Calu3 (cell line): Measurements from ENCODE around the gene MTHFD1. TPM values are rescaled to one million over a fixed set of nuclear protein-coding genes. Genes with fewer than 3 reads are reported as not detected.
A peak's percentile ranks its signal among the peaks of the same experiment; 100 is the strongest.

Experiments
- BruUV-seq: library from RNA; stranded (reverse); fragments of 400-500 nt; replicated peaks from 2 replicates; lab custom pipeline; 2021; lab: Mats Ljungman, UMichigan
- CTCF ChIA-PET: fragments of 300-600 bp; sonication (Branson Sonifier 250); formaldehyde crosslinking; loops from one replicate; lab custom pipeline; 2022; ENCODE audit warnings: antibody characterized with exemption; lab: Charles Lee
- DNase-seq: peaks from one replicate; pipeline ENCODE4 v3.0.0; 2022
- H3K27ac Mint-ChIP-seq: one replicate; pipeline ENCODE4 v1.8.0; 2022; ENCODE audit warnings: mixed read lengths; ENCODE audit not compliant: unreplicated experiment
- H3K27me3 Mint-ChIP-seq: one replicate; pipeline ENCODE4 v1.8.0; 2022; ENCODE audit warnings: mixed read lengths; ENCODE audit not compliant: unreplicated experiment
- H3K36me3 Mint-ChIP-seq: one replicate; pipeline ENCODE4 v1.8.0; 2022; ENCODE audit warnings: mild to moderate bottlenecking, moderate library complexity, mixed read lengths; ENCODE audit not compliant: insufficient read depth, unreplicated experiment
- H3K4me1 Mint-ChIP-seq: one replicate; pipeline ENCODE4 v1.8.0; 2022; ENCODE audit warnings: mild to moderate bottlenecking, low read depth, mixed read lengths; ENCODE audit not compliant: unreplicated experiment
- H3K4me3 Mint-ChIP-seq: one replicate; pipeline ENCODE4 v1.8.0; 2022; ENCODE audit warnings: mild to moderate bottlenecking, low read depth, moderate library complexity, mixed read lengths; ENCODE audit not compliant: unreplicated experiment
- H3K9me3 Mint-ChIP-seq: one replicate; pipeline ENCODE4 v1.8.0; 2022; ENCODE audit warnings: low read depth, mixed read lengths; ENCODE audit not compliant: unreplicated experiment
- intact Hi-C: fragments of 100-400 bp; cut with micrococcal nuclease; formaldehyde crosslinking; loops from one replicate; pipeline ENCODE4 v1.10.0; 2022; ENCODE audit not compliant: unreplicated experiment
- total RNA-seq: library from RNA; stranded (reverse); gene quantifications from 2 replicates; pipeline ENCODE4 v1.2.3, GENCODE V29; 2022
- TF ChIP-seq, protein P1 (sequence below): fragments of 200-600 bp; IDR thresholded peaks from one replicate; pipeline ENCODE4 v1.8.0; 2022; ENCODE audit warnings: antibody characterized with exemption; ENCODE audit not compliant: unreplicated experiment

MTHFD1 gene
- total RNA-seq, 1 experiment from 2014 or later = 164 TPM

DNA sequence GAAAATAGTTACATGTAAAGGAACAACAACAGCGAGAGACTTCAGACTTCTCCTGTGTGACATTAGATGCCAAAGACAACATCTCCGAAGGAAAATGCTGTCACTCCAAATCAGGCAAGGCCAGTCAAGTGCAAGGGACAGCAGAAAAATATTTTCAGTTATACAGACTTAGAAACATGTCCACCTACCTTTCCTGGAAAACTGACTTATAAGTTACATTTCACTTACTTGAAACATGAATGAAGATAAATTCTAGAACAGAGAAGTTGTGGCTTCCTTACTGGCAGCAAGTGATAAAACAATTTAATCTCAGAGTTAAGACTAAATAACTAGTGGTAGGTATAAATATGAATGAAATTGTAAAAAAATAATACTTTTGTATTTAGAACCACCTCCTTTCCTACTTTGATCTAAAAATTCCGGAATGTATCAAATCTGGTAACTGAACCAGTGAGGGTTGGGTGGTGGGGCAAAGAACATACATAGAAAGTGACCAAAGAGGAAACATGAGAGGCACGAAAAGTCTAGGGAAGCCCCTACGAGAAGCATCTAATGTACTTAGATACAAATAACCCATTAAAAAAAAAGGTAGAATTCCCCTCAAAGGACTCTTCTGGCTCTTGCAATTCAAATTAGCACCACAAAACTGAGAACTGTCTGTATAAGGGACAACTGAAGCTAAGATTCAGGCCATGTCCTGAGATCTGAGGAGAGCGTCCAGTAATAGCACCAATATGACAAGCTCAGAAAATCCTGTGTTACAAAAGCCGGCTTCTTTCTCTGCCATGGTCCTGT is 21.2 kb downstream of the MTHFD1 start:
- DNase-seq = no peak
- Mint-ChIP-seq H3K4me1 (no peaks in the 10 kb centered on the region), H3K27me3 (no peaks in the 10 kb centered on the region), H3K4me3 (no peak overlapping the region), H3K36me3 (peaks cover 14% of the 10 kb centered on the region), H3K9me3 (no peaks in the 10 kb centered on the region), H3K27ac (no peak overlapping the region)
- no TSS peak for BruUV-seq
- CTCF ChIA-PET = interaction anchor here (0.7 kb wide), 1 partner anchor 10 kb away, joined by 3 read pairs; no protein-coding TSS in a partner anchor
- intact Hi-C loops = no loop called here
- TF ChIP-seq, protein P1, sequence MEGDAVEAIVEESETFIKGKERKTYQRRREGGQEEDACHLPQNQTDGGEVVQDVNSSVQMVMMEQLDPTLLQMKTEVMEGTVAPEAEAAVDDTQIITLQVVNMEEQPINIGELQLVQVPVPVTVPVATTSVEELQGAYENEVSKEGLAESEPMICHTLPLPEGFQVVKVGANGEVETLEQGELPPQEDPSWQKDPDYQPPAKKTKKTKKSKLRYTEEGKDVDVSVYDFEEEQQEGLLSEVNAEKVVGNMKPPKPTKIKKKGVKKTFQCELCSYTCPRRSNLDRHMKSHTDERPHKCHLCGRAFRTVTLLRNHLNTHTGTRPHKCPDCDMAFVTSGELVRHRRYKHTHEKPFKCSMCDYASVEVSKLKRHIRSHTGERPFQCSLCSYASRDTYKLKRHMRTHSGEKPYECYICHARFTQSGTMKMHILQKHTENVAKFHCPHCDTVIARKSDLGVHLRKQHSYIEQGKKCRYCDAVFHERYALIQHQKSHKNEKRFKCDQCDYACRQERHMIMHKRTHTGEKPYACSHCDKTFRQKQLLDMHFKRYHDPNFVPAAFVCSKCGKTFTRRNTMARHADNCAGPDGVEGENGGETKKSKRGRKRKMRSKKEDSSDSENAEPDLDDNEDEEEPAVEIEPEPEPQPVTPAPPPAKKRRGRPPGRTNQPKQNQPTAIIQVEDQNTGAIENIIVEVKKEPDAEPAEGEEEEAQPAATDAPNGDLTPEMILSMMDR = no peak

GRCh38 chr14:64410084-64410774 is 22.1 kb downstream of the MTHFD1 start:
- H3K9me3 Mint-ChIP-seq = no peaks in the 10 kb centered on the region
- CTCF ChIA-PET = interaction anchor here (0.7 kb wide), 2 partner anchors 9 to 463 kb away, joined by 3 to 5 read pairs; no protein-coding TSS in a partner anchor
- H3K4me3 Mint-ChIP-seq = no peak overlapping the region
- no peak overlapping the region for H3K27ac Mint-ChIP-seq
- intact Hi-C loops = no loop called here
- no TSS peak for BruUV-seq
- H3K27me3 Mint-ChIP-seq = no peaks in the 10 kb centered on the region
- peaks cover 9% of the 10 kb centered on the region for H3K36me3 Mint-ChIP-seq
- TF ChIP-seq, protein P1 = no peak
- no peaks in the 10 kb centered on the region for H3K4me1 Mint-ChIP-seq
- DNase-seq = peak; percentile 24

- no TSS peak for BruUV-seq
Observed at GRCh38 chr14:64411001-64411400, 22.8 kb downstream of the MTHFD1 start.

DNA sequence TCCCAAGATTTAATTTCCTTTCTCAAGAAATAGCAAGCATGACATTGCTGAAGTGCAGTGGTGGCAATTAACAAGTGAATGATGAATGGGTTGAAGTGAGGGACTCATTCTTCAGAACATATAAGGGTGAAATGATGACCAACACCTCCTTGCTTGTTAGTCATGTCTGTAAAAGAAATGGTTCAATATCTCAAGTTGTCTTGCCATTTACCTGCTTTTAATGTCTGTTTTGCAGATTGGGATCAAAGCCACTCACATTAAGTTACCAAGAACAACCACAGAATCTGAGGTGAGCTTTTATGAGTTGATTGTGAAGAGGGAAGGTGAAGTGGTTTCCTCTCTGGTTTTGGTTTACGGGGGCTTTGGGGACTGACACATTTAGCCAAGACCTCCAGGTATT is 24.1 kb downstream of the MTHFD1 start:
- intact Hi-C loops = no loop called here
- H3K36me3 Mint-ChIP-seq = peaks cover 20% of the 10 kb centered on the region
- H3K4me3 Mint-ChIP-seq = no peak overlapping the region
- TF ChIP-seq, protein P1 = no peak
- H3K27ac Mint-ChIP-seq = no peak overlapping the region
- H3K4me1 Mint-ChIP-seq = no peaks in the 10 kb centered on the region
- DNase-seq = no peak
- CTCF ChIA-PET = no interaction called here
- H3K27me3 Mint-ChIP-seq = no peaks in the 10 kb centered on the region
- no TSS peak for BruUV-seq
- no peaks in the 10 kb centered on the region for H3K9me3 Mint-ChIP-seq

More at GRCh38 chr14:64411001-64411400, 22.8 kb downstream of the MTHFD1 start:
- Mint-ChIP-seq H3K4me1 (no peaks in the 10 kb centered on the region), H3K36me3 (peaks cover 17% of the 10 kb centered on the region), H3K9me3 (no peaks in the 10 kb centered on the region), H3K27ac (no peak overlapping the region), H3K4me3 (no peak overlapping the region), H3K27me3 (no peaks in the 10 kb centered on the region)
- TF ChIP-seq, protein P1 = no peak
- CTCF ChIA-PET = no interaction called here
- intact Hi-C loops = no loop called here
- no peak for DNase-seq
